ENCODE results near the gene ZBTB7C. TPM values are rescaled to one million over a fixed set of nuclear protein-coding genes. Genes with fewer than 3 reads are reported as not detected.

Gene ZBTB7C
- polyA plus RNA-seq, 1 donor (not counting 4 experiments of a cell fraction or from before 2014, with no cell fraction given) = 0.58 TPM

- FAIRE-seq (no peak), DNase-seq (ENCODE audit: low read depth, low spot score) (no peak)
- Histone ChIP-seq H3K79me2 (ENCODE audit: control insufficient read depth, insufficient read depth, low read length) (no peaks in the 10 kb centered on the region), H3K27me3 (ENCODE audit: control insufficient read depth, extremely low read depth, insufficient read depth, low read length) (peaks cover 5% of the 10 kb centered on the region), H3K36me3 (ENCODE audit: control insufficient read depth in 2 of 2, extremely low read depth in 1 of 2, insufficient read depth in 2 of 2, low read length in 2 of 2) (no peaks in the 10 kb centered on the region), H3K27ac (ENCODE audit: control insufficient read depth, insufficient read depth, low read length) (no peak overlapping the region), H3K9ac (ENCODE audit: control insufficient read depth, extremely low read depth, insufficient read depth, low read length) (no peak overlapping the region), H4K20me1 (ENCODE audit: control insufficient read depth, extremely low read depth, insufficient read depth, low read length) (no peaks in the 10 kb centered on the region), H2AFZ (ENCODE audit: control insufficient read depth, low read length) (no peak overlapping the region), H3K4me3 (ENCODE audit: control insufficient read depth in 2 of 3, extremely low read depth in 1 of 3, insufficient read depth in 2 of 3, low read depth in 1 of 3, low read length in 3 of 3) (no peak overlapping the region), H3K9me3 (ENCODE audit: control insufficient read depth, low read depth, low read length) (no peaks in the 10 kb centered on the region), H3K4me2 (ENCODE audit: control insufficient read depth, extremely low read depth, insufficient read depth, low read depth, low read length) (no peak overlapping the region), H3K9me1 (ENCODE audit: control insufficient read depth, extremely low read depth, insufficient read depth, low read length) (no peaks in the 10 kb centered on the region), H3K4me1 (ENCODE audit: control insufficient read depth, extremely low read depth, insufficient read depth, low read length) (no peaks in the 10 kb centered on the region)
- dilution Hi-C loops (cut with MboI; ENCODE audit: extremely low pct_ligation_motif_present, low sequenced_read_pairs) = no loop called here
- no peak for TF ChIP-seq EZH2 (IDR thresholded peaks at IDR 0.05; ENCODE audit: low read length)
- TF ChIP-seq CTCF (optimal IDR thresholded peaks at IDR 0.05 in 1 of 3, IDR thresholded peaks at IDR 0.05 in 1 of 3, conservative IDR thresholded peaks at IDR 0.05 in 1 of 3; ENCODE audit: extremely low read depth in 1 of 3, insufficient read depth in 2 of 3, low read length in 3 of 3) = no peak
Observed at GRCh38 chr18:48113691-48114090, 295.5 kb downstream of the ZBTB7C start.

DNA sequence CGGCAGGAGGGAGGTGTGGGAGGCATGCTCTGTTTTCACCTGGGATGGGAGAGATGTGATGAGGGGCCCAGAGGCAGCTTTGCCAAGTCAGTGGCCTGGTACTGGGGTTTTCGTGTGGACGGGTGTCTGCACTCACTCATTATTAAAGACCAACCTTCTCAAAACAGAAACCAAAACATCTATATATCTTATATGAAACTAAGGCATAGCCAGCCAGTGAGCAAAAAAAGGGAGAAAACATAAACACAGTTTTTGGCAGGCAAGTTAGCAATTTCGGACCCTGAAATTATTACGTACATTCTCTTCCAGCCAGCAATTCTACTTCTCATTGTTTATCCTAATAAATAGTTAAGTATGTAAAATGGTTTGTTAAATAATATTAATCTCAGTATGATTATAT lies 297.6 kb downstream of the ZBTB7C start:
- Histone ChIP-seq H3K27ac (ENCODE audit: control insufficient read depth, insufficient read depth, low read length) (no peak overlapping the region), H3K4me1 (ENCODE audit: control insufficient read depth, extremely low read depth, insufficient read depth, low read length) (no peaks in the 10 kb centered on the region), H3K79me2 (ENCODE audit: control insufficient read depth, insufficient read depth, low read length) (no peaks in the 10 kb centered on the region), H3K9me1 (ENCODE audit: control insufficient read depth, extremely low read depth, insufficient read depth, low read length) (no peaks in the 10 kb centered on the region), H3K9ac (ENCODE audit: control insufficient read depth, extremely low read depth, insufficient read depth, low read length) (no peak overlapping the region), H3K27me3 (ENCODE audit: control insufficient read depth, extremely low read depth, insufficient read depth, low read length) (peaks cover 21% of the 10 kb centered on the region), H3K4me3 (ENCODE audit: control insufficient read depth in 2 of 3, extremely low read depth in 1 of 3, insufficient read depth in 2 of 3, low read depth in 1 of 3, low read length in 3 of 3) (no peak overlapping the region), H2AFZ (ENCODE audit: control insufficient read depth, low read length) (no peak overlapping the region), H4K20me1 (ENCODE audit: control insufficient read depth, extremely low read depth, insufficient read depth, low read length) (no peaks in the 10 kb centered on the region), H3K36me3 (ENCODE audit: control insufficient read depth in 2 of 2, extremely low read depth in 1 of 2, insufficient read depth in 2 of 2, low read length in 2 of 2) (no peaks in the 10 kb centered on the region), H3K4me2 (ENCODE audit: control insufficient read depth, extremely low read depth, insufficient read depth, low read depth, low read length) (no peak overlapping the region), H3K9me3 (ENCODE audit: control insufficient read depth, low read depth, low read length) (no peaks in the 10 kb centered on the region)
- dilution Hi-C loops (cut with MboI; ENCODE audit: extremely low pct_ligation_motif_present, low sequenced_read_pairs) = no loop called here
- no peak for FAIRE-seq
- TF ChIP-seq CTCF (optimal IDR thresholded peaks at IDR 0.05 in 1 of 3, IDR thresholded peaks at IDR 0.05 in 1 of 3, conservative IDR thresholded peaks at IDR 0.05 in 1 of 3; ENCODE audit: extremely low read depth in 1 of 3, insufficient read depth in 2 of 3, low read length in 3 of 3) = no peak
- no peak for DNase-seq (ENCODE audit: low read depth, low spot score)
